Ectodermal cell (in vitro differentiated cells): ENCODE results near the gene IRF5.
A peak's percentile ranks its signal among the peaks of the same experiment; 100 is the strongest.

Experiments
- H3K27ac ChIP-seq: 2 replicates; pipeline ENCODE4 v1.7.0; 2013; ENCODE audit warnings: mild to moderate bottlenecking, low read depth, low read length; ENCODE audit not compliant: insufficient read depth, poor library complexity, severe bottlenecking
- H3K27me3 ChIP-seq: 2 replicates; pipeline ENCODE4 v1.7.0; 2013; ENCODE audit warnings: mild to moderate bottlenecking, low read length; ENCODE audit not compliant: insufficient read depth, control insufficient read depth, poor library complexity, severe bottlenecking
- H3K36me3 ChIP-seq: one replicate; pipeline ENCODE4 v1.7.0; 2013; ENCODE audit warnings: low read length; ENCODE audit not compliant: control insufficient read depth, insufficient read depth
- H3K4me1 ChIP-seq: one replicate; pipeline ENCODE4 v1.7.0; 2013; ENCODE audit warnings: low read length; ENCODE audit not compliant: control insufficient read depth, insufficient read depth
- H3K4me3 ChIP-seq: 2 replicates; pipeline ENCODE4 v1.7.0; 2013; ENCODE audit warnings: low read depth, low read length, control low read depth; ENCODE audit not compliant: insufficient read depth
- H3K9me3 ChIP-seq: 2 replicates; pipeline ENCODE4 v1.7.0; 2013; ENCODE audit warnings: mild to moderate bottlenecking, low read length, moderate library complexity; ENCODE audit not compliant: control insufficient read depth
- WGBS, 2 experiments: methylation state at CpG; one replicate each; pipeline ENCODE4 v1.1.7; 2013; ENCODE audit warnings: missing lambda C conversion rate in 2 of 2; 5-methylcytosine and 5-hydroxymethylcytosine counted together

Gene IRF5

GRCh38 chr7:128914566-128915151 is 23.1 kb upstream of the IRF5 start:
- H3K9me3 ChIP-seq = no peaks in the 10 kb centered on the region
- H3K4me3 ChIP-seq = no peak overlapping the region
- peaks cover 44% of the 10 kb centered on the region for H3K27me3 ChIP-seq
- no peaks in the 10 kb centered on the region for H3K36me3 ChIP-seq
- H3K27ac ChIP-seq = no peak overlapping the region
- WGBS, 2 experiments = 62 to 69% methylated on average over 11 of the region's 11 CpGs
- H3K4me1 ChIP-seq = peaks cover 22% of the 10 kb centered on the region

GRCh38 chr7:128915271-128915819 is 22.4 kb upstream of the IRF5 start:
- no peaks in the 10 kb centered on the region for H3K36me3 ChIP-seq
- peaks cover 37% of the 10 kb centered on the region for H3K27me3 ChIP-seq
- no peak overlapping the region for H3K27ac ChIP-seq
- no peak overlapping the region for H3K4me3 ChIP-seq
- whole genome bisulfite sequencing, 2 experiments = 62 to 65% methylated on average over 33 to 34 of the region's 34 CpGs
- peaks cover 21% of the 10 kb centered on the region for H3K4me1 ChIP-seq
- H3K9me3 ChIP-seq = no peaks in the 10 kb centered on the region

GRCh38 chr7:128915841-128916642 is 21.7 kb upstream of the IRF5 start:
- peaks cover 24% of the 10 kb centered on the region for H3K4me1 ChIP-seq
- no peaks in the 10 kb centered on the region for H3K36me3 ChIP-seq
- peak overlapping the region; percentile 4 for H3K4me3 ChIP-seq
- peaks cover 31% of the 10 kb centered on the region for H3K27me3 ChIP-seq
- no peaks in the 10 kb centered on the region for H3K9me3 ChIP-seq
- no peak overlapping the region for H3K27ac ChIP-seq
- WGBS, 2 experiments = 70 to 80% methylated on average over 69 of the region's 69 CpGs

- Histone ChIP-seq H3K36me3 (no peaks in the 10 kb centered on the region), H3K27ac (no peak overlapping the region), H3K27me3 (peaks cover 31% of the 10 kb centered on the region), H3K9me3 (no peaks in the 10 kb centered on the region), H3K4me3 (no peak overlapping the region), H3K4me1 (peaks cover 21% of the 10 kb centered on the region)
- 89 to 92% methylated on average over 7 of the region's 7 CpGs for WGBS, 2 experiments
These were observed 21.1 kb upstream of the IRF5 start for GRCh38 chr7:128916643-128916915.

GRCh38 chr7:128917122-128917521 is 20.6 kb upstream of the IRF5 start:
- Histone ChIP-seq H3K36me3 (no peaks in the 10 kb centered on the region), H3K4me3 (no peak overlapping the region), H3K4me1 (peaks cover 15% of the 10 kb centered on the region), H3K27me3 (peaks cover 31% of the 10 kb centered on the region), H3K9me3 (no peaks in the 10 kb centered on the region), H3K27ac (no peak overlapping the region)
- WGBS, 2 experiments = 88 to 98% methylated on average over 2 of the region's 2 CpGs

GRCh38 chr7:128918016-128918665 is 19.6 kb upstream of the IRF5 start:
- no peak overlapping the region for H3K4me3 ChIP-seq
- peaks cover 31% of the 10 kb centered on the region for H3K27me3 ChIP-seq
- H3K27ac ChIP-seq = no peak overlapping the region
- WGBS, 2 experiments = 91 to 95% methylated on average over 8 of the region's 8 CpGs
- no peaks in the 10 kb centered on the region for H3K36me3 ChIP-seq
- H3K9me3 ChIP-seq = no peaks in the 10 kb centered on the region
- H3K4me1 ChIP-seq = peaks cover 15% of the 10 kb centered on the region

- H3K4me1 ChIP-seq = peaks cover 15% of the 10 kb centered on the region
- H3K27ac ChIP-seq = no peak overlapping the region
- H3K36me3 ChIP-seq = no peaks in the 10 kb centered on the region
- no peaks in the 10 kb centered on the region for H3K9me3 ChIP-seq
- WGBS, 2 experiments = 92 to 93% methylated on average over 6 of the region's 6 CpGs
- peaks cover 25% of the 10 kb centered on the region for H3K27me3 ChIP-seq
- H3K4me3 ChIP-seq = no peak overlapping the region
These were observed 18.5 kb upstream of the IRF5 start for GRCh38 chr7:128919241-128919640.

GRCh38 chr7:128919881-128920799 is 17.6 kb upstream of the IRF5 start:
- Histone ChIP-seq H3K4me3 (no peak overlapping the region), H3K27ac (no peak overlapping the region), H3K36me3 (no peaks in the 10 kb centered on the region), H3K4me1 (peaks cover 15% of the 10 kb centered on the region), H3K27me3 (peaks cover 17% of the 10 kb centered on the region), H3K9me3 (no peaks in the 10 kb centered on the region)
- WGBS, 2 experiments = 53 to 56% methylated on average over 14 of the region's 14 CpGs

- whole genome bisulfite sequencing, 2 experiments = 85% methylated on average over 13 of the region's 13 CpGs
- H3K9me3 ChIP-seq = no peaks in the 10 kb centered on the region
- no peaks in the 10 kb centered on the region for H3K36me3 ChIP-seq
- peaks cover 15% of the 10 kb centered on the region for H3K4me1 ChIP-seq
- no peak overlapping the region for H3K27ac ChIP-seq
- peaks cover 8% of the 10 kb centered on the region for H3K27me3 ChIP-seq
- no peak overlapping the region for H3K4me3 ChIP-seq
These were observed 16.7 kb upstream of the IRF5 start for GRCh38 chr7:128920913-128921582.
